Measurements from ENCODE around the gene ABCB11. TPM values are rescaled to one million over a fixed set of nuclear protein-coding genes. Genes with fewer than 3 reads are reported as not detected.

Gene ABCB11
- total and polyA plus RNA-seq, 4 donors: 18.3 to 74.3 (median 38.3) TPM

GRCh38 chr2:168941297-168941696 lies 89.8 kb downstream of the ABCB11 start:
- H3K36me3 ChIP-seq (ENCODE audit: control insufficient read depth in 4 of 4, insufficient read depth in 3 of 4, low read depth in 1 of 4, low read length in 3 of 4): peaks cover 0 to 40% (median 13%) of the 10 kb centered on the region in 4 donors
- H3K9me3 ChIP-seq (ENCODE audit: control insufficient read depth in 4 of 4, low read length in 3 of 4): no peaks in the 10 kb centered on the region
- TF ChIP-seq ATF3 (IDR thresholded peaks at IDR 0.05) (no peak), MAX (IDR thresholded peaks at IDR 0.05) (no peak)
- H3K27ac ChIP-seq (ENCODE audit: low read depth in 1 of 2, low read length in 2 of 2): no peak overlapping the region
- no peaks in the 10 kb centered on the region for H3K27me3 ChIP-seq (ENCODE audit: control insufficient read depth in 4 of 4, insufficient read depth in 4 of 4, low read length in 3 of 4)
- H3K4me1 ChIP-seq (ENCODE audit: control insufficient read depth in 4 of 4, insufficient read depth in 4 of 4, low read length in 3 of 4): peaks cover 0 to 9% (median 1%) of the 10 kb centered on the region in 4 donors
- no peak overlapping the region for H3K4me3 ChIP-seq (ENCODE audit: low read depth in 1 of 3, low read length in 3 of 3)
- H3K9ac ChIP-seq (ENCODE audit: low read depth in 1 of 2, low read length in 2 of 2): no peak overlapping the region
- no peak for DNase-seq (ENCODE audit: low spot score)

- Histone ChIP-seq H3K9ac (ENCODE audit: low read depth in 1 of 2, low read length in 2 of 2) (no peak overlapping the region), H3K4me1 (ENCODE audit: control insufficient read depth in 4 of 4, insufficient read depth in 4 of 4, low read length in 3 of 4) (peaks cover 0 to 3% (median under 1%) of the 10 kb centered on the region in 4 donors), H3K4me3 (ENCODE audit: low read depth in 1 of 3, low read length in 3 of 3) (no peak overlapping the region), H3K9me3 (ENCODE audit: control insufficient read depth in 4 of 4, low read length in 3 of 4) (no peaks in the 10 kb centered on the region), H3K27ac (ENCODE audit: low read depth in 1 of 2, low read length in 2 of 2) (no peak overlapping the region), H3K27me3 (ENCODE audit: control insufficient read depth in 4 of 4, insufficient read depth in 4 of 4, low read length in 3 of 4) (no peaks in the 10 kb centered on the region), H3K36me3 (ENCODE audit: control insufficient read depth in 4 of 4, insufficient read depth in 3 of 4, low read depth in 1 of 4, low read length in 3 of 4) (peaks cover under 1 to 49% (median 20%) of the 10 kb centered on the region in 4 donors)
- 93% methylated on average over 4 of the region's 4 CpGs for WGBS
- no peak for DNase-seq (ENCODE audit: low spot score)
- TF ChIP-seq YY1 (IDR thresholded peaks at IDR 0.05): no peak
- no peak for TF ChIP-seq FOXA2 (IDR thresholded peaks at IDR 0.05)
- TF ChIP-seq ZBTB33 (IDR thresholded peaks at IDR 0.05): no peak
- TF ChIP-seq MAX (IDR thresholded peaks at IDR 0.05): no peak
- no peak for TF ChIP-seq SP1 (IDR thresholded peaks at IDR 0.05)
- TF ChIP-seq HNF4A (conservative IDR thresholded peaks at IDR 0.05): no peak
- TF ChIP-seq CTCF (IDR thresholded peaks at IDR 0.05; ENCODE audit: low read depth, low read length, missing input control): no peak
Measured at GRCh38 chr2:168939918-168940317, 91.2 kb downstream of the ABCB11 start.

GRCh38 chr2:168939061-168939460 lies 92.1 kb downstream of the ABCB11 start:
- TF ChIP-seq FOXA2 (IDR thresholded peaks at IDR 0.05) (no peak), CTCF (IDR thresholded peaks at IDR 0.05; ENCODE audit: low read depth, low read length, missing input control) (no peak), MAX (IDR thresholded peaks at IDR 0.05) (no peak), RAD21 (IDR thresholded peaks at IDR 0.05) (no peak), HNF4G (IDR thresholded peaks at IDR 0.05) (no peak), ATF3 (IDR thresholded peaks at IDR 0.05) (no peak), SP1 (IDR thresholded peaks at IDR 0.05) (no peak), YY1 (IDR thresholded peaks at IDR 0.05) (no peak), NR2F2 (IDR thresholded peaks at IDR 0.05) (no peak), EGR1 (IDR thresholded peaks at IDR 0.05; ENCODE audit: low read depth in 2 of 2) (no peak), GABPA (IDR thresholded peaks at IDR 0.05 in 1 of 2, conservative IDR thresholded peaks at IDR 0.05 in 1 of 2) (no peak), JUND (IDR thresholded peaks at IDR 0.05) (no peak), RXRA (IDR thresholded peaks at IDR 0.05) (no peak), TAF1 (conservative IDR thresholded peaks at IDR 0.05) (no peak), FOXA1 (IDR thresholded peaks at IDR 0.05) (no peak)
- Histone ChIP-seq H3K27ac (ENCODE audit: low read depth in 1 of 2, low read length in 2 of 2) (no peak overlapping the region), H3K9me3 (ENCODE audit: control insufficient read depth in 4 of 4, low read length in 3 of 4) (no peaks in the 10 kb centered on the region), H3K27me3 (ENCODE audit: control insufficient read depth in 4 of 4, insufficient read depth in 4 of 4, low read length in 3 of 4) (no peaks in the 10 kb centered on the region), H3K36me3 (ENCODE audit: control insufficient read depth in 4 of 4, insufficient read depth in 3 of 4, low read depth in 1 of 4, low read length in 3 of 4) (peaks cover 2 to 51% (median 23%) of the 10 kb centered on the region in 4 donors), H3K4me3 (ENCODE audit: low read depth in 1 of 3, low read length in 3 of 3) (no peak overlapping the region), H3K4me1 (ENCODE audit: control insufficient read depth in 4 of 4, insufficient read depth in 4 of 4, low read length in 3 of 4) (no peaks in the 10 kb centered on the region), H3K9ac (ENCODE audit: low read depth in 1 of 2, low read length in 2 of 2) (no peak overlapping the region)
- no peak for DNase-seq (ENCODE audit: low spot score)
- 96% methylated on average over 1 of the region's 1 CpG for WGBS
